Measurements from ENCODE around the gene IL17F.

Gene IL17F

DNA sequence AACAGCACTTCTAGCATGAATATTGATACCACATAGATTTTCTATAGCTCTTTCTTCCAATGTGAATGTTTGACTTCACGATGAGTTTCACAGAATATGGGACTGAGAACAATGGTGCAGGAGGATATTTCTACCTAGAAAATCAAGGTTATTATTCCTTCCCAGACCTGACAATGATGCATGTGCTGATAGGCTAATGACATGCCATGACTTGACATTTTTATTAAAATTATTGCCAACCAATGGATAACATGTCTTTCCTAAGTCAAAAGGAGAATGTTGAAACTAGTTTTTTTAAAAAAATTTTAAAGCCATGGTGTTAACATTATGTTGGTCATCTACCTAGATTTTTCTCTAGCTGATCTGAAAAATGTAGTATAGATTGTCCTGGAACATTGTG lies 57.2 kb downstream of the IL17F start:
- TF ChIP-seq, protein P1, sequence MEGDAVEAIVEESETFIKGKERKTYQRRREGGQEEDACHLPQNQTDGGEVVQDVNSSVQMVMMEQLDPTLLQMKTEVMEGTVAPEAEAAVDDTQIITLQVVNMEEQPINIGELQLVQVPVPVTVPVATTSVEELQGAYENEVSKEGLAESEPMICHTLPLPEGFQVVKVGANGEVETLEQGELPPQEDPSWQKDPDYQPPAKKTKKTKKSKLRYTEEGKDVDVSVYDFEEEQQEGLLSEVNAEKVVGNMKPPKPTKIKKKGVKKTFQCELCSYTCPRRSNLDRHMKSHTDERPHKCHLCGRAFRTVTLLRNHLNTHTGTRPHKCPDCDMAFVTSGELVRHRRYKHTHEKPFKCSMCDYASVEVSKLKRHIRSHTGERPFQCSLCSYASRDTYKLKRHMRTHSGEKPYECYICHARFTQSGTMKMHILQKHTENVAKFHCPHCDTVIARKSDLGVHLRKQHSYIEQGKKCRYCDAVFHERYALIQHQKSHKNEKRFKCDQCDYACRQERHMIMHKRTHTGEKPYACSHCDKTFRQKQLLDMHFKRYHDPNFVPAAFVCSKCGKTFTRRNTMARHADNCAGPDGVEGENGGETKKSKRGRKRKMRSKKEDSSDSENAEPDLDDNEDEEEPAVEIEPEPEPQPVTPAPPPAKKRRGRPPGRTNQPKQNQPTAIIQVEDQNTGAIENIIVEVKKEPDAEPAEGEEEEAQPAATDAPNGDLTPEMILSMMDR (conservative IDR thresholded peaks at IDR 0.05; ENCODE audit: control insufficient read depth, insufficient read depth, low read depth, low read length), result no peak
- no peak for DNase-seq (ENCODE audit: low read depth)
- no peak overlapping the region for H3K4me3 ChIP-seq (ENCODE audit: control insufficient read depth, low read depth, low read length)

Measured in fibroblast of mammary gland (primary cell).